ENCODE data around the gene RALGPS2.

- TF ChIP-seq CTCF (IDR thresholded peaks at IDR 0.05) (no peak), POLR2A (IDR thresholded peaks at IDR 0.05) (no peak)
These were observed 212.7 kb downstream of the RALGPS2 start for GRCh38 chr1:178937695-178938094.

All from right lobe of liver (tissue), 4 donors.